ENCODE measurements around the gene OGN.

Gene OGN

DNA sequence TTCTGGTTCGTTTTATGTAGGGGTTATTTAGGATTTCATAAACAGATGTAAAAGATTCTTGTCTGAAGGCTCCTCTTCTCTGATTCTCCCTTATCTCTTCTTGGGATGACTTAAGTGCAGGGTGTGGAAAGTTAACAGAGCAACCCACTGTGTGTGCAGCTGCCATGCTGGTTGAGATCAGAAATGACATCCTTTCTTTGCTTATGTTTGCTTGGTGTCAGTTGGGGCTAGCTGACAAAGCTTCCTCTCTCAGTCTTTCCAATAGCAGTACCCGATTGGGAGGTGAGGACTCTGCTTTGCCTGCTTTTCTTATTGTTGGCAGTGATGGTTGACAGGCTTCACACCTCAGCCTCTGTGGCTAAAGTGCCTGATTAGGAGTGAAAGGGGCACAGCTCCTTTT is 26.5 kb downstream of the OGN start:
- TF ChIP-seq, protein P1, sequence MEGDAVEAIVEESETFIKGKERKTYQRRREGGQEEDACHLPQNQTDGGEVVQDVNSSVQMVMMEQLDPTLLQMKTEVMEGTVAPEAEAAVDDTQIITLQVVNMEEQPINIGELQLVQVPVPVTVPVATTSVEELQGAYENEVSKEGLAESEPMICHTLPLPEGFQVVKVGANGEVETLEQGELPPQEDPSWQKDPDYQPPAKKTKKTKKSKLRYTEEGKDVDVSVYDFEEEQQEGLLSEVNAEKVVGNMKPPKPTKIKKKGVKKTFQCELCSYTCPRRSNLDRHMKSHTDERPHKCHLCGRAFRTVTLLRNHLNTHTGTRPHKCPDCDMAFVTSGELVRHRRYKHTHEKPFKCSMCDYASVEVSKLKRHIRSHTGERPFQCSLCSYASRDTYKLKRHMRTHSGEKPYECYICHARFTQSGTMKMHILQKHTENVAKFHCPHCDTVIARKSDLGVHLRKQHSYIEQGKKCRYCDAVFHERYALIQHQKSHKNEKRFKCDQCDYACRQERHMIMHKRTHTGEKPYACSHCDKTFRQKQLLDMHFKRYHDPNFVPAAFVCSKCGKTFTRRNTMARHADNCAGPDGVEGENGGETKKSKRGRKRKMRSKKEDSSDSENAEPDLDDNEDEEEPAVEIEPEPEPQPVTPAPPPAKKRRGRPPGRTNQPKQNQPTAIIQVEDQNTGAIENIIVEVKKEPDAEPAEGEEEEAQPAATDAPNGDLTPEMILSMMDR (IDR thresholded peaks at IDR 0.05; ENCODE audit: insufficient read depth, low read depth, low read length, missing control alignments): no peak
- no peak overlapping the region for H3K4me3 ChIP-seq (ENCODE audit: low read length)
- DNase-seq (ENCODE audit: low read depth): no peak

DNA sequence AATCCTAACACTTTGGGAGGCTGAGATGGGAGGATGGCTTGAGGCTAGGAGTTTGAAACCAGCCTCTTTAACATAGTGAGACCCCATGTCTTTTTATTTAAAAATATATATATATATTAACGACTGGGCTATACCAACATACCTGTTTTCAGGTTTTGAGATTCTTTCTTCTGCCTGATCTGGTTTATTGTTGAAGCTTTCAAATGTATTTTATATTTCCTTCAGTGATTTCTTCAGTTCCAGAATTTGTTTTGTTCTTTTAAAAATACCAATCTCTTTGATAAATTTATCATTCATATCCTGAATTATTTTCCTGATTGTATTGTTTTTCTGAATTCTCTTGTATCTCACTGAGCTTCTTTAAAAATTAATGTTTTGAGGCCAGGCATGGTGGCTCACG is 31.2 kb downstream of the OGN start:
- TF ChIP-seq, protein P1 (IDR thresholded peaks at IDR 0.05; ENCODE audit: insufficient read depth, low read depth, low read length, missing control alignments): no peak
- no peak overlapping the region for H3K4me3 ChIP-seq (ENCODE audit: low read length)
- no peak for DNase-seq (ENCODE audit: low read depth)

DNA sequence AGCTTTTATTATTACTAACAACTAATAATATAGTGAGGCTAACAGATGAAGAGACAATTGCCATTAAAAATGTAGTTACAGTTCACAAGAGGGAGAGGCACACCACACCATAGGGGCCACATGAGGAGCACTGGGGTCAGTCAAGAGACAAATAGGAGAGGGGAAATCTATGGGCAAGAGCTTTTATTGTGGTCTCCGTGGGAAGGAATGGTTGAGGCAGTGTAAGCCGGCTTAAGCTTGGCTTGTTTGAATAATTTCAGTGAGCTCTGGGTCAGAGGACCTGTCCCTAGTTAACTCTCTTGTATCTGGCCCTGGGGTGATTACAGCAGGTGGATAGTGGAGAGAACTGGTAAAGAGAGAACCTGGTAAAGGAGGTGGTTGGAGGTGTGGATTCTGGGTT is 35.3 kb downstream of the OGN start:
- H3K4me3 ChIP-seq (ENCODE audit: low read length): no peak overlapping the region
- TF ChIP-seq, protein P1 (IDR thresholded peaks at IDR 0.05; ENCODE audit: insufficient read depth, low read depth, low read length, missing control alignments): no peak

DNA sequence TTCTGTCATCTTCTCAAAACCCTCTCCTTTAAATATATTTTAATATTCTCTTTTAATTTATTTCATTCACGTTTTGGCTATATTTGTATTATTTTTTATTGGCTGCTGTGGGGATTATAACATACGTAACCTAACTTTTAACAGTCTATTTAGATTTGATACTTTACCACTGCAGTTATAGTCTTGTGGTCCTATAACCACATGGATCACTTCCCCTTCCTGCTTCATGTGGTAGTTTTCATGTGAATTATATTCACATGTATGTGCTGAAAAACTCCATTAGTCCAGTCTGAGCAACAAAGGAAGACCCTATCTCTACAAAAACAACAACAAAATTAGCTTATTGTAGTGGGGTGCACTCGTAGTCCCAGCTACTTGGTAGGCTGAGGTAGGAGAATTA is 44.3 kb downstream of the OGN start:
- TF ChIP-seq, protein P1 (IDR thresholded peaks at IDR 0.05; ENCODE audit: insufficient read depth, low read depth, low read length, missing control alignments): no peak
- H3K4me3 ChIP-seq (ENCODE audit: low read length): no peak overlapping the region
- no peak for DNase-seq (ENCODE audit: low read depth)

More for the DNA sequence above, 35.3 kb downstream of the OGN start:
- no peak for DNase-seq (ENCODE audit: low read depth)

DNA sequence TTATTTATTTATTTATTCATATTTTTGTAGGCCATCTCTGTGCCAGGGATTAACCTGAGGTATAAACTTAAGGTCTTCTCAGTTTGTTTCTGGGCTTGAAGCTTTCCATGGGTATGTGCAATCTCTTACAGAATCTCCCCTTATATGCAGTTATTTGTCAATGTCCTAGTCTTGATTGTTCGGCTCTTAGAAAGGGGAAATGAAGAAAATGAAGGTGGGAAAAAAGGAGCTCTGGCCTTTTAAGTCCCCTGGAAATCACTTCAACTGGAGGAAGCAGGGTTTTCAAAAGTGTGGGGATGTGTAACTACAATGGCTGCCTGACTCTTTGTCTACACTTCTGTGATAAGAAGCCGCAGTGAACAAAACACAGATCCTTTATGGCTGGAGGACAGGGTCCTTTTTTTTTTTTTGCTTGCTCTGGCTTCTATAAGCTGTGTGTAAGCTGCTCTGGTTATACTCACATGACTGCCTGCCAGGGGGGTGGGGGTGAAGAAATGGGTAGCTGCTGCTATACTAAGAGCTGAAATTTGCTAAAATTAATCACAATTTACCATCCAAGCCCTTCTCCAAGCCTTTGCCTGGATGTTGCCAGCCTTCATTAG is 44.9 kb downstream of the OGN start:
- DNase-seq (ENCODE audit: low read depth): no peak
- TF ChIP-seq, protein P1 (IDR thresholded peaks at IDR 0.05; ENCODE audit: insufficient read depth, low read depth, low read length, missing control alignments): no peak

DNA sequence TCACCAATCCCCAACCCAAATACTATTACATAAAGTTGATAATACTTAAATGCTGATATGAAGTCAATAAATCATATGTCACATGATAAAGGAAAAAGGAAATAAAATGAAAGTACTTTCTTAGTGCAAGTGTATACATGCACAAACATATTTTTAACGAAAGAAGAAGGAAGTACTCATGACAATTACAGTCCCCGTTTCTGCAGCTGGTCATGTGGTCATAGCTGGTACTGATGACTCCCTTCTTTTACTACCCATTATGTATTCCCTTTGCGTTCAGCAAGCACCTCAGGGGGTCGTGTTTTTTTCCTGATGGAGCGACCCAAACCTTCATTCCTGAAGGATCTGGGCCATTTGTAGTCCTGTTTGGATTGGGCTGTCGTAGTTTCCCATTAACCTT is 51.3 kb downstream of the OGN start:
- TF ChIP-seq, protein P1 (IDR thresholded peaks at IDR 0.05; ENCODE audit: insufficient read depth, low read depth, low read length, missing control alignments): no peak
- peak; percentile 11 for DNase-seq (ENCODE audit: low read depth)
- H3K4me3 ChIP-seq (ENCODE audit: low read length): no peak overlapping the region

More for the DNA sequence above, 44.9 kb downstream of the OGN start:
- H3K4me3 ChIP-seq (ENCODE audit: low read length): no peak overlapping the region

DNA sequence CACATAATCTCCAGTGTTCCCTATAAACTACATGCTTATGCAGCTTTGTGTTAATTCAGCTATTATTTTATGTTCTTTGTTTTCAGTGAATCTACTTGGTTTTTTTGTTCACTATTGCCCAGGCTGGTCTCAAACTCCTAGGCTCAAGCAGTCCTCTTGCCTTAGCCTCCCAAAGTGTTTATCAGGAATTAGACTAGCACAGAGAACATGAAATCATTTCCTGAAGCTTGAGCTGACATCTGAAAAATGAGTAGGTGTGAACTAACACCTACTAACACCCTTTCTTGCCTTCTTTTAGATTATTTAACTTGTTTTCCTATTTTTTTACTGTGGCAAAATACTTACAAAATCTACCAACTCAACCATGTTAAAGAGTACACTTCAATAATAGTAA is 53.6 kb downstream of the OGN start:
- TF ChIP-seq, protein P1 (IDR thresholded peaks at IDR 0.05; ENCODE audit: insufficient read depth, low read depth, low read length, missing control alignments): no peak
- H3K4me3 ChIP-seq (ENCODE audit: low read length): no peak overlapping the region
- no peak for DNase-seq (ENCODE audit: low read depth)

Data from epithelial cell of esophagus (primary cell).